CD4-positive, alpha-beta T cell treated with Interleukin-4 for 1 hour (primary cell): Measurements from ENCODE around the gene ZBTB11.
"Not testable (repeated sequence)": the region's sequence is repeated elsewhere in the genome, so short reads cannot be mapped to it uniquely, and the experiment has no call there.

Experiments
- DNase-seq, 2 donors: peaks; one replicate each; pipeline ENCODE4 v3.0.0-alpha.2; 2020 to 2022

Gene ZBTB11

GRCh38 chr3:101641397-101642115 lies 35.4 kb downstream of the ZBTB11 start:
- not testable (repeated sequence) for DNase-seq

- no peak for DNase-seq
Observed at GRCh38 chr3:101640256-101640655, 36.7 kb downstream of the ZBTB11 start.

DNA sequence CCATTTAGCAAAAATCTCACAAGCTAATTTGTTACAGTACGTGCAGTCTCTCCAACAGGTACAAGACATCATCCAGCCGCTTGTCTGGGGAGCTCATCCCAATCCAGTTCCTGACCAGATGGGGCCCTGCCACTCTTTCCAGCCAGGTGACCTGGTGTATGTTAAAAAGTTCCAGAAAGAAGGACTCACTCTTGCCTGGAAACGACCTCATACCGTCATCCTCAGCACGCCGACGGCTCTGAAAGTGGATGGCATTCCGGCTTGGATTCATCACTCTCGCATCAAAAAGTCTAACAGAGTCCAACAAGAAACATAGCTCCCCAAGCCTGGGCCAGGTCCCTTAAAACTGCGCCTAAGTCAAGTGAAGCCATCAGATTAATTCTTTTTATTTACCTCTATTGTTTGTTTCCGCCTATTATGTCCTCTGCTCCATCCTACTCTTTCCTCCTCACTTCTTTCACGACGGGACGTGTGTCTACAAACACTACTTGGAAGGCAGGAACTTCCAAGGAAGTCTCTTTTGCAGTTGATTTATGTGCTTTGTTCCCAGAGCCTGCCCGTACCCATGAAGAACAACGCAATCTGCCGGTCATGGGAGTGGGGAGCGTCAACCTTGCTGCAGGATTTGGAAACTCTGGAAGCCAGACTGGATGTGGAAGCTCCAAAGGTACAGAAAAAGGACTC lies 37.5 kb downstream of the ZBTB11 start:
- no peak for DNase-seq

- DNase-seq: no peak
Observed at GRCh38 chr3:101638261-101638745, 38.6 kb downstream of the ZBTB11 start.

- DNase-seq: no peak
Observed at GRCh38 chr3:101637451-101637850, 39.5 kb downstream of the ZBTB11 start.

DNA sequence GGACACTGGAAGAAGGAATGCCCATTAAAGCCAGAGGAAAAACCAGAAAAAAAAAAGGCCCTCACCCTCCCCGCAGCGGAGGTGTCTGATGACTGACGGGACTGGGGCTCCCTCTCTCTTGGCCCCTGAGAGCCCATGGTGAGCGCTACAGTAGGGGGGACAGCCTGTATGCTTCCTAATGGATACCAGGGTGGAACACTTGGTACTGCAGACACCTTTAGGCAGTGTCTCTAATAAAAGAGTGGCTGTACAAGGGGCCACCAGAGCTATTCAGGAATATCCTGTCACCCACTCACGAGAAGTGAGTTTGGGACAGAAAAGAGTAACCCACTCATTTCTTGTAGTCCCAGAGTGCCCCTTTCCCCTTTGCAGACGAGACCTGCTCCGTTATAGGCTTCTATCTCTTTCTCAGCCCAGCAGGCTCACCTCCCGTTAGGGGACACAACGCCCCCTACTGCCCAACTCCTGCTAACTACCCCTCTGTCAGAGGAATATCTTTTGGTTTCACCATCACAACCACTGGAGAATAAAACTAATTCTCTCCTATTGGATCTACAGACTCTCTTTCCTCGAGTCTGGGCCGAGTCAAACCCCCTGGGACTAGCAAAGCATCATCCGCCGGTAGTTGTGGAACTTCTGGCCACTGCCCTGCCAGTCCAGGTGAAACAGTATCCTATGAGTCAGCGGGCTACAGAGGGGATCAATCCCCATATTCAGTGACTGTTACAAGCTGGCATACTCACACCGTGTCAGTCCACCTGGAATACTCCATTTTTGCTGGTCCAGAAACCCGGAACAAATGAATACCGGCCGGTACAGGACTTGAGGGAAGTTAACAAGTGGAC lies 40.8 kb downstream of the ZBTB11 start:
- DNase-seq: peak; percentile 66 to 71

DNA sequence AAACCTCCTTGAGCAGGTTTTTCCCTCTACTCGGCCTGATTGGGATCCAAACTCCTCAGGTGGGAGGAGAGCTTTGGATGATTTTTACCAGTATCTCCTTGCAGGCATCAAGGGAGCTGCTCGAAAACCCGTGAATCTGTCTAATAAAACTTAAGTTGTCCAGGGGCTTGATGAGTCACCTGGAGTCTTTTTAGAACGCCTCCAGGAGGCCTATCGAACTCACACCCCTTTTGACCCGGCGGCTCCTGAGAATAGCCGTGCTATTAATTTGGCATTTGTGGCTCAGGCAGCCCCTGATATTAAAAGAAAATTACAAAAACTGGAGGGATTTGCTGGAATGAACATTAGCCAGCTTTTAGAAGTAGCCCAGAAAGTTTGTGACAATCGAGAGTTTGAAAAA lies 41.6 kb downstream of the ZBTB11 start:
- DNase-seq: no peak

DNA sequence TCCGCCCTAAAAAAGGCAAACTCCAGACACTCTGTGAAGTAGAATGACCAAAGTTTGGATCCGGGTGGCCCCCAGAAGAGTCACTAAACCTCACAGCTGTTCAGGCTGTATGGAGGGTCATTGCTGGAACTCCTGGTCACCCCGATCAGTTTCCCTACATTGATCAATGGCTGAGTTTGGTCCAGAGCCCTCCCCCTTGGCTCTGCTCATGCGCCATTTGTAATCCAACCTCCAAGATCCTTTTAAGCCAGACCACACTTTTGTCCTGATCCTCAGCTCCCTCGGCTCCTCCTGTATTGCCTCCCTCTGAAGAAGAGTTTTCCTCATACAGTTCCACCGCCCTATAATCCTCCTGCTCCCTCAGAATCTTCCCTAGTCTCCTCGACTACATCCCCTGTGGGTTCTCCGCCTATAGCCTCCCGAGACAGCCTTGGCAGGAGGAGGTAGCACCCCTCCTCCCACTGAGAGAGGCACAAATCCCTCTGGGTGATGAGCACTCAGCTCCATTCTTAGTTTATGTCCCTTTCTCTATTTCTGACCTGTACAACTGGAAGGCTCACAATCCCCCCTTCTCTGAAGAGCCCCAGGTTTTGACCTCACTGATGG lies 42.2 kb downstream of the ZBTB11 start:
- DNase-seq: no peak

- no peak for DNase-seq
Observed at GRCh38 chr3:101633186-101633585, 43.7 kb downstream of the ZBTB11 start.

DNA sequence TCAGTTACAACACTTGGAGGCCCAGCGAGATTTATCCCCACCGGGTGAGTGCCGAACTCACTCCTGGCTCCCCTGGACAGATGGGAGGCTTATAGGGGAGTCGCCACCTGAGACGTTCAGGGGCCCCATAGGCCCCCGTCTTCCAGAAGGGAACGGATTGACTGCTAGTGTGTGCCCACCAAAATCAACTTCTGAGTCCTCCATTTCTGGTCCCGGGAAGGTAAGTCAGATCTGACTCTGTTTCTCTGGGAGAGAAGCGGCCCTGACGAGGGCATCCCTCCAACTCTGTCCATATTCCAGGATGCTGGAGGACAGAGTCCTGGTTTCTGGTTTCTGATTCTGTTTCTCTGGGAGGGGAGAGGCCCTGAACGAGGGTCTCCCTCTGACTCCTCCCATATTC lies 44.3 kb downstream of the ZBTB11 start:
- DNase-seq: no peak

- DNase-seq: not testable (repeated sequence)
Observed at GRCh38 chr3:101631959-101632358, 45.0 kb downstream of the ZBTB11 start.

GRCh38 chr3:101631098-101631796 lies 45.7 kb downstream of the ZBTB11 start:
- DNase-seq: no peak

GRCh38 chr3:101629219-101629618 lies 47.7 kb downstream of the ZBTB11 start:
- DNase-seq: no peak

GRCh38 chr3:101625879-101626278 lies 51.1 kb downstream of the ZBTB11 start:
- no peak for DNase-seq

GRCh38 chr3:101624857-101625256 lies 52.1 kb downstream of the ZBTB11 start:
- no peak for DNase-seq

DNA sequence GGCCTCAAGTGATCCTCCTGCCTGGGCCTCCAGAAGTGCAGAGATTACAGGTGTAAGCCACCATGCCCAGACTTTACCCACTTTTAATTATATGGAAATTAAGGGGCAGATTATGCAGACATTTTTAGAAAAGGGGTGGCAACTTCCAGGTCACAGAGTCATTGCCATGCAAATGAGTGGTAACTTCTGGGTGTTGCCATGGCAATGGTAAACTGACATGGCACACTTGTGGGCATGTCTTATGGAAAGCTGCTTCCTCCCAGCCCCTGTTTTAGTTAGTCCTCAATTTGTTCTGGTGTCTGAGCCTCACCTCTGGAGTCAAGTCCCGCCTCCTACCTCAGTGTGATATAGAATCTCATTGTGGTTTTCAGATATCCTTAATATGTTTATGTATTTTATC lies 53.3 kb downstream of the ZBTB11 start:
- DNase-seq: no peak

- DNase-seq: no peak
Observed at GRCh38 chr3:101619734-101620133, 57.2 kb downstream of the ZBTB11 start.

DNA sequence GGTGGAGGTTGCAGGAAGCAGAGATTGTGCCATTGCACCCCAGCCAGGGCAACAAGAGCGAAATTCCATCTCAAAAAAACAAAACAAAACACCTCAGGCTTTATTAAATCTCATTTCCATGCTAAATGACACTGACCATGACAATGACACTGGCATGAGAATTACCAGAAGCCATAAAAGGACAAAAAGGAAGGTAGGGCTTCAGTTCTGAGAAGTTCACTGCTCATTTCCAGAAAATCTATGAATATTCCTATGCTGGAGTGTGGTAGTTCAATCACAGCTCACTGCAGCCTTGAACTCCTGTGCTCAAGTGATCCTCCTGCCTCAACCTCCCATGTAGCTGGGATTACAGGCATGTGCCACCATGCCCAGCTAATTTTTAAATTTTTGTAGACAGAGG lies 58.2 kb downstream of the ZBTB11 start:
- no peak for DNase-seq

GRCh38 chr3:101617478-101617877 lies 59.5 kb downstream of the ZBTB11 start:
- no peak for DNase-seq

DNA sequence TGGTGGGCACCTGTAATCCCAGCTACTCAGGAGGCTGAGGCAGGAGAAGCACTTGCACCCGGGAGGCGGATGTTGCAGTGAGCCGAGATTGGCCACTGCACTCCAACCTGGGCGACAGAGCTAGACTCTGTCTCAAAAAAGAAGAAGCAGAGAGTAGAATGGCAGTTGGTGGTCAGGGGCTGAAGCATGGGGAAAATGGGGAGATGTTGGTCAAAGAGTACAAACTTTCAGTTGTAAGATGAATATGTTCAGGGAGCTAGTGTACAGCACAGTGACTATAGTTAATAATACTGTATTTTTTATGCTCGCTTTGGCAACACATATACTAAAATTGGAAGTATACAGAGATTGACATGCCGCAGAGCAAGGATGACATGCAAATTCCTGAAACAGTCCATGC lies 61.4 kb downstream of the ZBTB11 start:
- no peak for DNase-seq

DNA sequence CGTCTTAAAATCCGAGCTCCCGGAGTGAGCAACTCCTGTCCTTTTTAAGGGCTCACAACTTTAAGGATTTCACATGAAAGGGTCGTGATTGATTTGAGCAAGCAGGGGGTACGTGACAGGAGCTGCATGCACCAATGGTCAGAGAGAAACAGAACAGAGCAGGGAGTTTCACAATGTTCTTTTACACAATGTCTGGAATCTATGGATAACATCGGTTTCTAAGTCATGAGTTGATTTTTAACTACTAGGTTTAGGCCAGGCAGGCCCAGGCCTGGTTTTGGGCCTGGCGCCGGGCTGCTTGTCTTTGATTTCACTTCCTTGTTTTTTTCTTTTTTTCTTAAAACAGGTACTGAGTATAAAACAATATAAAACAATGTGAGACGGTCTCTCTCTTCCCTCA lies 63.9 kb downstream of the ZBTB11 start:
- not testable (repeated sequence) for DNase-seq

- no peak for DNase-seq
Observed at GRCh38 chr3:101611023-101611422, 65.9 kb downstream of the ZBTB11 start.
